Activated T-helper 1 cell treated with anti-CD3 and anti-CD28 coated beads, Interleukin-2, amount 50 U/mL, for 16 hours (primary cell): Measurements from ENCODE around the gene ZNF324.
"Not testable (repeated sequence)": the region's sequence is repeated elsewhere in the genome, so short reads cannot be mapped to it uniquely, and the experiment has no call there.

Experiments used
- DNase-seq, 2 donors: peaks; one replicate each; pipeline ENCODE4 v3.0.0-alpha.2; 2020; ENCODE audit warnings: low read depth in 1 of 2, low spot score in 1 of 2

ZNF324 gene

DNA sequence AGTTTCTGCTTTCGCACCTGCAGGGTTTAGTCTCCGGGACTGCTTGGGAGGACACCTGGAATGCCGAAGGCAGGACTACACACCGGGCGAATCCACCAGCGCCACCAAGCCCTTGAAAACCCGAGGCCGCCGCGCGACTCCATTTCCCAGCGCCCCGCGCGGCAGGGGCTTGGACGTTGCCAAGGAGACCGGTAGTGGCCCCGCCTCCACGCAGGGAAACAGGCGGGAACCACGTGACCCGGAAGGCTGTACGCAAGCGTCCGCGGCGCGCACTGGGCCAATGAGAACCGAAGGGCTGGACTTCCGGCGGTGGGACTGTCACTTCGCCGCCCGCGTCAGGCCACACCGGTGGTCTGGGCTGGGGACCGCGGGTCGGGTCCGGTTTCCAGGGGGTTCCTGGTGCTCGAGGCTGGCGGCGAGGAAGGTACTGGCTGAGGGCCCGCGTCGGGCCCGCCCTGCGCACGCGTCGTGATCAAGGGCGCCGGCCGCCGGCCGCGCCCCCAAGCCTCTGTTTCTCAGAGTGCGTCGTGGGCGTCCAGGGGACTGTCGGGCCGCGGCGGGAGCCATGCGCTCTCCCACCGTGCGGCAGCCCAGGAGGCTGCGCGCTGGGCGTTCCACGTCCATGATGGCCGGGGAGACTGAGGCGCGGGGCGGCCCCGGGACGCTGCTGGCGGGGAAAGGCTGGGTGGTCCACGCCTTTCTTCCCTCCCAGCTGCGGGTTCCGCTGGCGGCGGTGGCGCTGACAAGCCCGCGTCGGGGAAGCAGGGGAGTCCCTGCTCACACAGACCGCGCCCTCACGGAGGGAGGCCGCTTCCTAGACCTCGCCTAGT, at the start of gene ZNF324:
TSS of gene ZNF324 (plus strand) at position 321 of the 830 bp plus-strand sequence. CDS start 2,106 bp downstream, outside the sequence.
- peak; percentile 96 for DNase-seq

- DNase-seq, result no peak
Measured at GRCh38 chr19:58428617-58429016, 38.3 kb upstream of the ZNF324 start.

GRCh38 chr19:58429745-58430144, 37.1 kb upstream of the ZNF324 start:
- no peak for DNase-seq

- DNase-seq, result no peak
Measured at GRCh38 chr19:58434217-58434616, 32.7 kb upstream of the ZNF324 start.

DNA sequence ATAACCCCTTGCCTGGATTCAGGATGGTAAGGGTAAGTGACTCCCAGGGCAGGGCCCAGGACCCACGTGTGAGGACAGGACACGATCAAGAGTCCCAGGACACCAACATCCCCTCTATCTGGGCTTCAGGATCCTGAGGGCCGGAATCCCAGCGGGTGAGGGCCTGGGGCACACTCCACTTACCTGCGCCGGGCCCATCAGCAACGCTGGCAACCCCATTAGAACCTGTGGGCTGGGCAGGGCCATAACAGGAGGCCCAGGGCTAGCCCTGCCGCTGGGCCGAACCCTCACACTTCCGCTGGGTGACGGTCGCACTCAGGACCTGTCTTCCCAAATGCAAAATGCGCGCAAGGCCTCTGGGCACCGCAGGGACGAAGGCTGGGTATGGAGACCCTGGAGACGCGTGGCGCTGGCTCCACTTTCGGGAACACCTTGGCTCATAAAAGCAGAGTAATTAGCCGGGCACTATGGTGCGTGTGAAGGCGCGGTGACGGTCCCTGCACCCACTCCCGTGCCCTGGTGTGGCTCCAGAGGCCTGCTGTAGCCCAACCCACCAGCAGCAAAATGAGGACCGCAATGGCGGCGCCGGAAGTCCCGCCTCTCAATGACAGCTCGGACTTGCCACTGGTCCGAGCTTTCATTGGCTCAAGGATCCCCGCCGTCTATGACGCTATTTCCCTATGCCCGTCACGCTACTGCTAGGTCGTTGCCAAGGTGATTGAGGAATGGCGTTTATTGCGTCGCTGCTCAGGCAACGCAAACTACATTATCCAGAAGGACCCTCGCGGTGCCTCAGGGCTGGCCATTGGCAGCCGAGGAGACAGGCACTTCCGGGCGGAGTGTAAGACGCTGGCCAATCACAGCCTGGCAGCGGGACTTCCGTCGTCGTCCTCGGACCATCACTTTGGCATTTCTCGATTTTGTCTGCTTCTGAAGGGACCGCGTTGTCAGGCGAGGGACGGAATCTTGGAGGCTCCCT, 27.0 kb upstream of the ZNF324 start, which contains the start of gene ZNF132:
TSS of gene ZNF132 (minus strand) at position 578 of the 979 bp plus-strand sequence. CDS start at position 246, 332 bp downstream.
- peak; percentile 83 to 91 for DNase-seq

DNA sequence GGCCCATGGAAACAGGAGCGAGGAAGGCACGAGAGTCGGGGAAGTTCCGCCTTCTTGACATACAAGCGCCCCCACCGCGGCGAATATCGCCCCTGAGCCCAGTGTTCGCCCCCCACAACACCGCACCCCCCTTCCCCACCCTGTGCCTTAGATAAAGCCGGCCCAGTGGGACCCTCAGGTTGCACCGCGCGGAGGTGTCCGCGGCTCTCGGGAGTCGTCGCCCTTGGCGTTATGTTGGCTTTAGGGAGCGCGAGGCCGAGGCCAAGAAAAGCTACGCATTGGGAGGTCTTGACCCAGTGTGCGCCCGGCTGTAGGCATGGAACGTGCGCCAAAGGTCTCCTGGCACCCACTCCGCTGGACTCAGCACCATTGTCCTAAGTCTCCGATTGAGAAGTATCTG, 26.3 kb upstream of the ZNF324 start:
- DNase-seq, result no peak

DNA sequence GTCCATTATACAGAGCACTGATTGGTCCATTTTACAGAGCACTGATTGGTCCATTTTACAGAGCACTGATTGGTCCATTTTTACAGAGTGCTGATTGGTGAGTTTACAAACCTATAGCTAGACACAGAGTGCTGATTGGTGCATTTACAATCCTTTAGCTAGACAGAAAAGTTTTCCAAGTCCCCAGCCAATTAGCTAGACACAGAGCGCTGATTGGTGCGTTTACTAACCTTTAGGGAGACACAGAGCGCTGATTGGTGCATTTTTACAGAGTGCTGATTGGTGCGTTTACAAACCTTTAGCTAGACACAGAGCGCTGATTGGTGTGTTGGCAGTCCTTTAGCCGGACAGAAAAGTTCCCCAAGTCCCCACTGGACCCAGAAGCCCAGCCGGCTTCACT, 23.9 kb upstream of the ZNF324 start:
- not testable (repeated sequence) for DNase-seq

DNA sequence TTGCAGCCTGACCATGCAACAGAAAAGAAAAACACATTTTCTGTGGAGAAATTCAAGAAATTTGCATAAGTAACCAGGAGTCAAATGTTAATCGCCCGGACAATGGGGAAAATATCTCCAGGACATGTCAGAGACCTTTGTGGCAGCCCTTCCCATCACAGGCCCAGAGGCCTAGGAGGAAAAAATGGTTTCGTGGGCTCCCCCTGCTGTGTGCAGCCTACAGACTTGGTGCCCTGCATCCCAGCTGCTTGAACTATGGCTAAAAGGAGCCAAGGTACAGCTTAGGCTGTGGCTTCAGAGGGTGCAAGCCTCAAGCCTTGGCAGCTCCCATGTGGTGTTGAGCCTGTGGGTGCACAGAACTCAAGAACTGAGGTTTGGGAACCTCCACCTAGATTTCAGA, 18.0 kb upstream of the ZNF324 start:
- DNase-seq, result not testable (repeated sequence)

DNA sequence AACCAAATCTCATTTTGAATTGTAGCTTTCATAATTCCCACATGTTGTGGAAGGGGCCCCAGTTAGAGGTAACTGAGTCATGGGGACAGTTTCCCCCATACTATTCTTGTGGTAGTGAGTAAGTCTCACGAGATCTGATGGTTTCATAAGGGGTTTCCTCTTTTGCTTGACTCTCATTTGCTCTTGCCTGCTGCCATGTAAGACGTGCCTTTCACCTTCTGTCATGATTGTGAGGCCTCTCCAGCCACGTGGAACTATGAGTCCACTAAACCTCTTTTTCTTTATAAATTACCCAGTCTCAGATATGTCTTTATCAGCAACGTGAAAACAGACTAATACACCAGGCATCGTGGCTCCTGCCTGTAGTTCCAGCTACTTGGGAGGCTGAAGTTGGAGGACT, 16.9 kb upstream of the ZNF324 start:
- not testable (repeated sequence) for DNase-seq

GRCh38 chr19:58450856-58451357, 16.0 kb upstream of the ZNF324 start:
- no peak for DNase-seq

- DNase-seq, result peak; percentile 93 to 94
Measured at GRCh38 chr19:58451358-58452101, 15.3 kb upstream of the ZNF324 start, which contains the start of gene ZNF324B. Gene ZNF324B, plus strand, starts transcription at chr19:58451622. Its CDS starts 2,080 bp downstream, at chr19:58453702.

GRCh38 chr19:58453743-58454142, 13.1 kb upstream of the ZNF324 start:
- no peak for DNase-seq

DNA sequence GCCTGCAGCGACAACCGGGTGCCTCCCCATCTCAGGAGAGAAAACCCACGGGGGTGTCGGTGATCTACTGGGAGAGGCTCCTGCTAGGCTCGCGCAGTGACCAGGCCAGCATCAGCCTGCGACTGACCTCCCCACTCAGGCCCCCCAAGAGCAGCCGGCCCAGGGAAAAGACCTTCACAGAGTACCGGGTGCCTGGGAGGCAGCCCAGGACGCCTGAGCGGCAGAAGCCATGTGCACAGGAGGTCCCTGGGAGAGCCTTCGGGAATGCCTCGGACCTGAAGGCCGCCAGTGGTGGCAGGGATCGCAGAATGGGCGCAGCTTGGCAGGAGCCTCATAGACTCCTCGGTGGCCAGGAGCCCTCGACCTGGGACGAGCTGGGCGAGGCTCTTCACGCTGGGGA, 11.6 kb upstream of the ZNF324 start:
- DNase-seq, result no peak

GRCh38 chr19:58456111-58456510, 10.8 kb upstream of the ZNF324 start:
- no peak for DNase-seq

- no peak for DNase-seq
Measured at GRCh38 chr19:58460039-58460438, 6.8 kb upstream of the ZNF324 start.

DNA sequence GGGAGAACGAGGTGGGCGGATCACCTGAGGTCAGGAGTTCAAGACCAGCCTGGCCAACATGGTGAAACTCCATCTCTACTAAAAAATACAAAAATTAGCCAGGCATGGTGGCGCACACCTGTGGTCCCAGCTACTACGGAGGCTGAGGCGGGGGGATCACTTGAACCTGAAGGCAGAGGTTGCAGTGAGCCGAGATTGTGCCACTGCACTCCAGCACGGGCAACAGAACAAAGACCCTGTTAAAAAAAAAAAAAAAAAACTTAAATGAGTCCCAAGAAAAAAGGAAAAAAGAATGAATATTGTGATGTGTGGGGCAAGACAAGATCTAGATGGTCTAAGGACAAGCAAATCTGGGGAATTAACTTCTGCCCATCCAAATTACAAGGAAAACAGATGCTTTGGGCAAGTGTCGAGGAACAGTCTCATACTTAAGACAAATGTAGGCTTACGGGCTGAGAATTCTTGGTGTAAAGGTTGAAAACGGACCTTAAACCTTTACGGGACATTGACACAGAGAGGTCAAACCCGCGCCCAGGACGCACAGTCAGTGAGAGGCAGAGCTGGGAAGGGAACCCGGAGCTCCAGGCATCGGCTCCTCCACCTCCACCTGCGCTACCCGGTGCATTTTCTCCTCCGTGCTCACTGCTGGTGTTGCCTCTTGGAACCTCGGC, 656 bp upstream of the ZNF324 start:
- DNase-seq, result no peak

- DNase-seq, result no peak
Measured at GRCh38 chr19:58468216-58468839, 1.4 kb downstream of the ZNF324 start.

GRCh38 chr19:58469241-58470013, 2.5 kb downstream of the ZNF324 start:
- no peak for DNase-seq
